Lower lobe of right lung (tissue), 2 donors: Measurements from ENCODE around the gene SPATS2. TPM values are rescaled to one million over a fixed set of nuclear protein-coding genes. Genes with fewer than 3 reads are reported as not detected.

Experiments used
- ATAC-seq, 2 donors: fragments of 200-7000 bp; cut with Tn5 transposase; one replicate each; pipeline ENCODE4 v1.9.1; 2020 to 2022; ENCODE audit warnings: mild to moderate bottlenecking in 2 of 2, moderate library complexity in 2 of 2
- DNase-seq: peaks from one replicate; pipeline ENCODE4 v3.0.0-alpha.2; 2020
- H3K27ac ChIP-seq: fragments of 200-600 bp; one replicate; pipeline ENCODE4 v1.8.0; 2022
- H3K27me3 ChIP-seq: fragments of 200-600 bp; one replicate; pipeline ENCODE4 v1.8.0; 2022; ENCODE audit warnings: low read depth
- H3K36me3 ChIP-seq: fragments of 200-600 bp; one replicate; pipeline ENCODE4 v1.8.0; 2022; ENCODE audit warnings: mild to moderate bottlenecking
- H3K4me1 ChIP-seq: fragments of 200-600 bp; one replicate; pipeline ENCODE4 v1.8.0; 2022
- H3K4me3 ChIP-seq: fragments of 200-600 bp; one replicate; pipeline ENCODE4 v1.8.0; 2022; ENCODE audit warnings: mild to moderate bottlenecking
- H3K9me3 ChIP-seq: fragments of 200-600 bp; one replicate; pipeline ENCODE4 v1.8.0; 2022
- CTCF ChIP-seq: fragments of 200-600 bp; IDR thresholded peaks from one replicate; pipeline ENCODE4 v1.8.0; 2022; ENCODE audit warnings: antibody characterized with exemption, mild to moderate bottlenecking
- intact Hi-C: fragments of 100-400 bp; cut with DNase I; formaldehyde crosslinking; loops from one replicate; pipeline ENCODE4 v1.11.0; 2022
- total RNA-seq: library from RNA; stranded (reverse); fragmentation: NEBNext Ultra II Directional; extraction: Animal tissue kit (Norgen Biotek cat#: 25700); gene quantifications from one replicate; pipeline ENCODE4 v1.2.1, GENCODE V29; 2021
- donor health status: DM: no; HTN: yes; CAD: no; lungs with severe emphysema.

SPATS2 gene
- total RNA-seq, 1 donor from 2014 or later: 17.3 TPM

DNA sequence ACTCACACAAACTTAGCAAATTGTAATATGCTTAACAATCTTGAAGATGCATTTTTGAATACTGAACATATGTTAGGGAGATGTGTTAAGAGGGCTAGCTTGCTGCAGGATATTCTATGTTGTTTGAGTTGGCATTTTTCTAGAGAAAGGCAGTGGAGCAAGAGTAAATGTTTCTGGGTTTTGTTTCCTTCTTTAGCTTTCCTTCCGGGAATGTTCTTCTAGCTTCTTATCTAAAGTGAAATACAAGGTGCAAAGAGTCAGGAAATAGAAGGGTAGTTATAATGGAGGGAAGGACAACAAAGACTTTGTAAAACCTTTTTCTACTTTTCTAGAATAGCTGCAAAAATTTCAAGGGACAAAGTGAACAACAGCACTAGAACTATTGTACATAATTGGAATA is 94.0 kb downstream of the SPATS2 start:
- TF ChIP-seq CTCF: no peak
- intact Hi-C loops: no loop called here
- no peaks in the 10 kb centered on the region for H3K27me3 ChIP-seq
- DNase-seq (no peak), ATAC-seq (no peak)
- H3K4me1 ChIP-seq: peaks cover 6% of the 10 kb centered on the region
- H3K36me3 ChIP-seq: no peaks in the 10 kb centered on the region
- no peak overlapping the region for H3K4me3 ChIP-seq
- H3K27ac ChIP-seq: no peak overlapping the region
- no peaks in the 10 kb centered on the region for H3K9me3 ChIP-seq

GRCh38 chr12:49462083-49462744 is 95.0 kb downstream of the SPATS2 start:
- peak in 1 of 2 donors; percentile 60 for ATAC-seq
- Histone ChIP-seq H3K4me1 (peaks cover 6% of the 10 kb centered on the region), H3K36me3 (no peaks in the 10 kb centered on the region), H3K9me3 (no peaks in the 10 kb centered on the region), H3K27ac (no peak overlapping the region), H3K27me3 (no peaks in the 10 kb centered on the region), H3K4me3 (no peak overlapping the region)
- no peak for TF ChIP-seq CTCF
- no peak for DNase-seq
- intact Hi-C loops: no loop called here

GRCh38 chr12:49465132-49465531 is 97.9 kb downstream of the SPATS2 start:
- DNase-seq (no peak), ATAC-seq (no peak)
- H3K27me3 ChIP-seq: no peaks in the 10 kb centered on the region
- intact Hi-C loops: no loop called here
- no peak for TF ChIP-seq CTCF
- no peaks in the 10 kb centered on the region for H3K9me3 ChIP-seq
- no peak overlapping the region for H3K4me3 ChIP-seq
- H3K36me3 ChIP-seq: no peaks in the 10 kb centered on the region
- H3K4me1 ChIP-seq: peaks cover 6% of the 10 kb centered on the region
- no peak overlapping the region for H3K27ac ChIP-seq

- ATAC-seq (no peak), DNase-seq (no peak)
- no peaks in the 10 kb centered on the region for H3K27me3 ChIP-seq
- H3K9me3 ChIP-seq: no peaks in the 10 kb centered on the region
- no peak for TF ChIP-seq CTCF
- H3K36me3 ChIP-seq: no peaks in the 10 kb centered on the region
- intact Hi-C loops: no loop called here
- no peak overlapping the region for H3K4me3 ChIP-seq
- no peak overlapping the region for H3K27ac ChIP-seq
- no peaks in the 10 kb centered on the region for H3K4me1 ChIP-seq
Measured at GRCh38 chr12:49470986-49471385, 103.7 kb downstream of the SPATS2 start.

DNA sequence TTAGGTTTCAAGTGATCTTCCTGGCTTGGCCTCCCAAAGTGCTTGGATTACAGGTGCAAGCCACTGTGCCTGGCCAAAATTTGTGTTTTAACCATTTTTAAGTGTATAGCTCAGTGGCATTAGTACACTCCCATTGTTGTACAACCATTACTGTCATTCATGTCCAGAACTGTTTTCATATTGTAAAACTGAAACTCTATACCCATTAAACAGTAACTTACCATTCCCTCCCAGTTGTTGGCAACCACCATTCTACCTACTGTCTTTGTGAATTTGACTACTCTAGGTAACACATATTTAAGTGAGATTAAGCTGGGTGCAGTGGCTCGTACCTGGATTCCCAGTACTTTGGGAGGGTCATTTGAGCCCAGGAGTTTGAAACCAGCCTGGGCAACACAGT is 104.3 kb downstream of the SPATS2 start:
- ATAC-seq (no peak), DNase-seq (no peak)
- no peaks in the 10 kb centered on the region for H3K4me1 ChIP-seq
- H3K4me3 ChIP-seq: no peak overlapping the region
- no peaks in the 10 kb centered on the region for H3K27me3 ChIP-seq
- H3K36me3 ChIP-seq: no peaks in the 10 kb centered on the region
- intact Hi-C loops: no loop called here
- no peak for TF ChIP-seq CTCF
- no peak overlapping the region for H3K27ac ChIP-seq
- no peaks in the 10 kb centered on the region for H3K9me3 ChIP-seq
